ENCODE measurements around the gene SCAF4. TPM values are rescaled to one million over a fixed set of nuclear protein-coding genes. Genes with fewer than 3 reads are reported as not detected.

The SCAF4 gene
- polyA plus RNA-seq, 1 of the 3 experiments (the other 2 are of a cell fraction) = 8.5 TPM

DNA sequence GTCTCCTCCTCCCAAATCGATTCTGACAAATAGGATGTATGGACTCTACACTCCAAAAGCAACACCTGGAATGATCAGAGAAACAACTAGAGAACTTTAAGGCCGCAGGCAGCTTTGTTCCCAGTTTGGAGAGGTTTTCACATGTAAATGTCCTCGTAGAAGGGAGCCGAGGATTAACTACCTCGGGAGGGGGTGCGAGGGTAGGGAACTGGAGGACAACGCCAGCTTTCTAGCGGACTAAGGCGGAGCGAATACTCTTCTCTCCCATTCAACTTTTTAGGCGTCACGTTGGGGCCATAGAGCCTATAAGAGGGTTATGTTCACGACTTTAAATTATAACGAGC is 1.2 kb downstream of the SCAF4 start:
- no peak for DNase-seq
- H3K9me2 ChIP-seq = no peaks in the 10 kb centered on the region
- no peak overlapping the region for H2AFZ ChIP-seq (ENCODE audit: low read depth)
- H3F3A ChIP-seq (replicated peaks; ENCODE audit: insufficient read depth) = peaks cover 4% of the 10 kb centered on the region
- peaks cover 52% of the 10 kb centered on the region for H4K20me1 ChIP-seq (ENCODE audit: insufficient read depth)
- peaks cover 19 to 20% of the 10 kb centered on the region in 2 experiments; a peak in 3 of 4 replicates for H3K4me1 ChIP-seq (ENCODE audit: control insufficient read depth in 1 of 2, insufficient read depth in 2 of 2, low read depth in 1 of 2, low read length in 1 of 2)
- TF ChIP-seq EP300 (IDR thresholded peaks at IDR 0.05; ENCODE audit: borderline replicate concordance in 1 of 2, low read depth in 1 of 2, low read length in 1 of 2) (no peak), ZBTB33 (IDR thresholded peaks at IDR 0.05; ENCODE audit: borderline replicate concordance, low read depth) (no peak), NRF1 (IDR thresholded peaks at IDR 0.05; ENCODE audit: low read depth, low read length) (no peak), MXI1 (IDR thresholded peaks at IDR 0.05; ENCODE audit: low read depth, low read length) (no peak; the same call in 1 of the 2 replicates), EZH2phosphoT487 (IDR thresholded peaks at IDR 0.05; ENCODE audit: borderline replicate concordance, low read depth) (no peak), PBX3 (IDR thresholded peaks at IDR 0.05) (no peak), CTCF (IDR thresholded peaks at IDR 0.05) (no peak), RFX5 (IDR thresholded peaks at IDR 0.05; ENCODE audit: low read length) (no peak), TAF1 (IDR thresholded peaks at IDR 0.05; ENCODE audit: borderline replicate concordance, low read depth, low read length) (no peak), YY1 (IDR thresholded peaks at IDR 0.05; ENCODE audit: low read depth) (no peak), POLR2AphosphoS5 (IDR thresholded peaks at IDR 0.05; ENCODE audit: low read depth, low read length) (no peak), SMC3 (IDR thresholded peaks at IDR 0.05; ENCODE audit: low read depth, low read length) (no peak), FOXJ3 (CRISPR knock-in tag; IDR thresholded peaks at IDR 0.05) (no peak), GABPA (IDR thresholded peaks at IDR 0.05; ENCODE audit: low read depth) (no peak), USF1 (IDR thresholded peaks at IDR 0.05; ENCODE audit: borderline replicate concordance, low read depth) (no peak), SIN3A (IDR thresholded peaks at IDR 0.05; ENCODE audit: borderline replicate concordance, low read depth, low read length) (no peak), FOSL2 (IDR thresholded peaks at IDR 0.05; ENCODE audit: borderline replicate concordance, low read depth) (no peak), TEAD4 (IDR thresholded peaks at IDR 0.05; ENCODE audit: borderline replicate concordance, insufficient read depth) (no peak)
- TF ChIP-seq, protein P1, sequence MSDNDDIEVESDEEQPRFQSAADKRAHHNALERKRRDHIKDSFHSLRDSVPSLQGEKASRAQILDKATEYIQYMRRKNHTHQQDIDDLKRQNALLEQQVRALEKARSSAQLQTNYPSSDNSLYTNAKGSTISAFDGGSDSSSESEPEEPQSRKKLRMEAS (IDR thresholded peaks at IDR 0.05; ENCODE audit: low read depth) = no peak
- ChIA-PET POLR2A (interaction anchor here (0.6 to 0.7 kb wide), 2 partner anchors 42 to 64 kb away, joined by 3 read pairs; no protein-coding TSS in a partner anchor), CTCF (interaction anchor here (0.6 to 1.4 kb wide), 2 partner anchors 70 to 517 kb away, joined by 3 read pairs; no protein-coding TSS in a partner anchor)
- no peaks in the 10 kb centered on the region for H3K9me3 ChIP-seq
- H3K9ac ChIP-seq = peak overlapping the region; percentile 98
- peak overlapping the region; percentile 94 for H3K4me2 ChIP-seq
- peak overlapping the region; percentile 92 to 94 for H3K4me3 ChIP-seq (ENCODE audit: low read depth in 2 of 2, low read length in 1 of 2)
- H3K27me3 ChIP-seq (ENCODE audit: insufficient read depth) = no peaks in the 10 kb centered on the region
- no peaks in the 10 kb centered on the region for H3K36me3 ChIP-seq (replicated peaks in 1 of 2; ENCODE audit: control insufficient read depth in 1 of 2, insufficient read depth in 2 of 2, low read length in 1 of 2)
- peak overlapping the region; percentile 92 to 94 for H3K27ac ChIP-seq (ENCODE audit: low read depth in 2 of 2, low read length in 1 of 2)
- peaks cover 60% of the 10 kb centered on the region for H3K79me2 ChIP-seq (ENCODE audit: insufficient read depth)
- 0% methylated on average over 14 of the region's 14 CpGs for WGBS (ENCODE audit: low lambda C conversion rate)

Data from SK-N-SH (cell line).